Epithelial cell of proximal tubule (primary cell): ENCODE data around the gene TIMP2. TPM values are rescaled to one million over a fixed set of nuclear protein-coding genes. Genes with fewer than 3 reads are reported as not detected.

ENCODE experiments used
- DNase-seq: peaks from one replicate; pipeline ENCODE4 v3.0.0-alpha.2; 2011; ENCODE audit warnings: low read depth
- H3K4me3 ChIP-seq: 2 replicates; pipeline ENCODE4 v1.5.1; 2011; ENCODE audit warnings: low read depth, mild to moderate bottlenecking, low read length
- CTCF ChIP-seq: conservative IDR thresholded peaks from 2 replicates; pipeline ENCODE4 v1.5.1; 2012; ENCODE audit warnings: low read depth, mild to moderate bottlenecking, low read length
- total RNA-seq: library from RNA; depleted of rRNA; stranded (reverse); fragments of >200 nt; gene quantifications from 2 replicates; pipeline ENCODE4 v1.2.3, GENCODE V29; 2015

The TIMP2 gene
- total RNA-seq, 1 donor from 2014 or later, result 64.9 TPM

- DNase-seq, result no peak
- TF ChIP-seq CTCF, result no peak
- H3K4me3 ChIP-seq, result no peak overlapping the region
These were observed 98.8 kb downstream of the TIMP2 start for GRCh38 chr17:78826421-78826820.

- no peak overlapping the region for H3K4me3 ChIP-seq
- TF ChIP-seq CTCF, result no peak
- no peak for DNase-seq
These were observed 99.5 kb downstream of the TIMP2 start for GRCh38 chr17:78825696-78826095.

GRCh38 chr17:78824240-78824639, 100.9 kb downstream of the TIMP2 start:
- TF ChIP-seq CTCF, result no peak
- no peak overlapping the region for H3K4me3 ChIP-seq
- no peak for DNase-seq

GRCh38 chr17:78823282-78824046, 101.7 kb downstream of the TIMP2 start:
- H3K4me3 ChIP-seq, result no peak overlapping the region
- no peak for DNase-seq
- TF ChIP-seq CTCF, result peak; percentile 13

GRCh38 chr17:78822552-78822951, 102.6 kb downstream of the TIMP2 start:
- no peak for TF ChIP-seq CTCF
- no peak for DNase-seq
- H3K4me3 ChIP-seq, result no peak overlapping the region

GRCh38 chr17:78821961-78822360, 103.2 kb downstream of the TIMP2 start:
- no peak overlapping the region for H3K4me3 ChIP-seq
- no peak for DNase-seq

More at GRCh38 chr17:78821961-78822360, 103.2 kb downstream of the TIMP2 start:
- TF ChIP-seq CTCF, result no peak
